ENCODE measurements around the gene CD9.

CD9 gene, protein sequence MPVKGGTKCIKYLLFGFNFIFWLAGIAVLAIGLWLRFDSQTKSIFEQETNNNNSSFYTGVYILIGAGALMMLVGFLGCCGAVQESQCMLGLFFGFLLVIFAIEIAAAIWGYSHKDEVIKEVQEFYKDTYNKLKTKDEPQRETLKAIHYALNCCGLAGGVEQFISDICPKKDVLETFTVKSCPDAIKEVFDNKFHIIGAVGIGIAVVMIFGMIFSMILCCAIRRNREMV

DNA sequence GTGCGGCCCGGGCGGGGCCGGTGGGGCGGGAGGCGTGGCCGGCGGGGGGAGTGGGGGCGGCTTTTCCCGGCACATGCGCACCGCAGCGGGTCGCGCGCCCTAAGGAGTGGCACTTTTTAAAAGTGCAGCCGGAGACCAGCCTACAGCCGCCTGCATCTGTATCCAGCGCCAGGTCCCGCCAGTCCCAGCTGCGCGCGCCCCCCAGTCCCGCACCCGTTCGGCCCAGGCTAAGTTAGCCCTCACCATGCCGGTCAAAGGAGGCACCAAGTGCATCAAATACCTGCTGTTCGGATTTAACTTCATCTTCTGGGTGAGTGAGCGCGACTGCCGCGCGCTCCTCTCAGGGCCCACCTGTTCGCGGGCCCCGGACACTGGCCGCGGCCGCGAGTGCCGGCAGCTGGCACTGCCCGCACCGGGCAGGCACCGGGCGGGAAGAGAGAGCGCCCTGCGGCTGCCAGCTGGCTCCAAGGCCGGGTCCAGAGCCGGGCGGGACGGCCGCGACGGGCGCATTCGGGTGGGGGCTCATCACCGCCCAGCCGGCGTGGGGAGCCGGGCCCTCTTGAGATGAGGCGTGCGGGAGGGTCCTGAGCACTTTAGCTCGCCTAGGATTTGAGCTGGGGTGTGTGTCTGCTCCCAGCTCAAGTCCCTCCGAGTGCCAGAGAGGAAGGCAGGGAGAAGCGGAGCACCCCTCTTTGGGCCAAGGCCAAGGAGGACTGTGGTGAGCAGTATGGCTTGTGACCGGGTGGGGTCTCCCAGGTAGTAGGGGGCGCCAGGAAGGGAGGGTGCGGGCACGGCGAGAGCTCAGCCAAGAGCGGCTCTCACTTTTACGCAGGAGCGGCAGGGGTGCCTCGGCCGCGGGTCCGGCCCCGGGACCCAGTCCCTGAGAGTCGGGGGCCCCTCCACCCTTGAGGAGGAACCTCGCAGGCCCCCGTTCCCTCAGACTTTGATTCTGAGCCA, at the start of gene CD9:
CD9 (plus strand) TSS at position 145 of the 957 bp plus-strand sequence; CDS start at position 245, 100 bp downstream.
- no peaks in the 10 kb centered on the region for H3K79me2 ChIP-seq (ENCODE audit: insufficient read depth, low read length)
- no peak within 1 kb of the TSS for H3K9ac ChIP-seq (ENCODE audit: low read depth, low read length)
- no peak within 1 kb of the TSS for H3K4me3 ChIP-seq (ENCODE audit: low read depth in 1 of 2, low read length in 2 of 2)

DNA sequence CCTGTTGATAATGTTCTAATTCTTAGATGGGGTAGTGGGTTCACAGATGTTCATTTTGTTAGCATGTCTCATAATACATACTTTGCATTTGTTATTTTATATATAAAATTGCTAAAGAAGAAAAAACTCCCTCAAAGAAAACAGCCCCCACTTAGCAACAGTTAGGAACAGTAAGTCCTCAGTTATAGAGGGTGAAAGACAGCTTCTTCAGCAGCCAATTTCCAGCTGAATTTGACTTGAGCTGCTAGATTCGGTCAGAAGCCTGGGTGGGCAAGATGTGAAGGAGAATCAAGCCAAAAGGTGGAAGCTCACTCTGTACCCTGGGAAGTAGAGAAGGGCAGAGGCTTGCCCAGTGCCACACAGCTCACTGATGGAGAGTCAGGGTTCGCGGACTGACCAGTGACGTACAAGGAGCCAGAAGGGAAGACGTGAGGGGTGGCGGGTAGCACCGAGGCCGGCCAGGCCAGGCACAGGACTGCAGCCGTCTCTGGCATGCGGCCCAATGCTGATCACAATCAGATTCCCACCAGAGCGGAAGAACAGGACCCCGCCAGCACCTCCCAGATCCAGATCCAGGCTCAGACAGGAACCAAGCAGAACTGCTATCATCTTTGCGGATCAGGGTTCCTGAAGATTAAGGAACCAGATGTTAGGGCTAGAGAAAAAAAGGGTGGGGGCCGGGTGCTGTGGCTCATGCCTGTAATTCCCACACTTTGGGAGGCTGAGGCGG, 45.3 kb upstream of the CD9 start:
- no peak for DNase-seq
- H2AFZ ChIP-seq (ENCODE audit: low read depth, low read length), result no peak overlapping the region
- no peak overlapping the region for H3K27ac ChIP-seq (ENCODE audit: low read length)
- no peak for ATAC-seq (ENCODE audit: insufficient read depth, low read depth)
- no peaks in the 10 kb centered on the region for H3K27me3 ChIP-seq (ENCODE audit: insufficient read depth, low read length, poor library complexity)
- H4K20me1 ChIP-seq (ENCODE audit: insufficient read depth, low read length), result no peaks in the 10 kb centered on the region
- H3K36me3 ChIP-seq (ENCODE audit: insufficient read depth, low read length), result no peaks in the 10 kb centered on the region
- TF ChIP-seq EZH2 (IDR thresholded peaks at IDR 0.05; ENCODE audit: borderline replicate concordance, low read depth, low read length, severe bottlenecking), result no peak
- TF ChIP-seq, protein P1, sequence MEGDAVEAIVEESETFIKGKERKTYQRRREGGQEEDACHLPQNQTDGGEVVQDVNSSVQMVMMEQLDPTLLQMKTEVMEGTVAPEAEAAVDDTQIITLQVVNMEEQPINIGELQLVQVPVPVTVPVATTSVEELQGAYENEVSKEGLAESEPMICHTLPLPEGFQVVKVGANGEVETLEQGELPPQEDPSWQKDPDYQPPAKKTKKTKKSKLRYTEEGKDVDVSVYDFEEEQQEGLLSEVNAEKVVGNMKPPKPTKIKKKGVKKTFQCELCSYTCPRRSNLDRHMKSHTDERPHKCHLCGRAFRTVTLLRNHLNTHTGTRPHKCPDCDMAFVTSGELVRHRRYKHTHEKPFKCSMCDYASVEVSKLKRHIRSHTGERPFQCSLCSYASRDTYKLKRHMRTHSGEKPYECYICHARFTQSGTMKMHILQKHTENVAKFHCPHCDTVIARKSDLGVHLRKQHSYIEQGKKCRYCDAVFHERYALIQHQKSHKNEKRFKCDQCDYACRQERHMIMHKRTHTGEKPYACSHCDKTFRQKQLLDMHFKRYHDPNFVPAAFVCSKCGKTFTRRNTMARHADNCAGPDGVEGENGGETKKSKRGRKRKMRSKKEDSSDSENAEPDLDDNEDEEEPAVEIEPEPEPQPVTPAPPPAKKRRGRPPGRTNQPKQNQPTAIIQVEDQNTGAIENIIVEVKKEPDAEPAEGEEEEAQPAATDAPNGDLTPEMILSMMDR (IDR thresholded peaks at IDR 0.05; ENCODE audit: borderline replicate concordance, extremely low read depth, low read length, poor library complexity, severe bottlenecking), result no peak
- H3K4me3 ChIP-seq (ENCODE audit: low read depth in 1 of 2, low read length in 2 of 2), result no peak overlapping the region
- H3K4me2 ChIP-seq (ENCODE audit: insufficient read depth, low read length), result no peak overlapping the region
- H3K4me1 ChIP-seq (ENCODE audit: insufficient read depth, low read length), result no peaks in the 10 kb centered on the region
- no peak overlapping the region for H3K9ac ChIP-seq (ENCODE audit: low read depth, low read length)
- no peaks in the 10 kb centered on the region for H3K9me3 ChIP-seq (ENCODE audit: insufficient read depth, low read length, severe bottlenecking)
- no peaks in the 10 kb centered on the region for H3K79me2 ChIP-seq (ENCODE audit: insufficient read depth, low read length)

More for the DNA sequence above, at the start of gene CD9:
- no peaks in the 10 kb centered on the region for H4K20me1 ChIP-seq (ENCODE audit: insufficient read depth, low read length)
- no peak within 1 kb of the TSS for H3K27ac ChIP-seq (ENCODE audit: low read length)
- ATAC-seq (ENCODE audit: insufficient read depth, low read depth) (no peak), DNase-seq (no peak)
- no peak within 1 kb of the TSS for H3K4me2 ChIP-seq (ENCODE audit: insufficient read depth, low read length)
- H3K9me3 ChIP-seq (ENCODE audit: insufficient read depth, low read length, severe bottlenecking), result no peaks in the 10 kb centered on the region
- TF ChIP-seq, protein P1 (IDR thresholded peaks at IDR 0.05; ENCODE audit: borderline replicate concordance, extremely low read depth, low read length, poor library complexity, severe bottlenecking), result no peak
- no peak for TF ChIP-seq EZH2 (IDR thresholded peaks at IDR 0.05; ENCODE audit: borderline replicate concordance, low read depth, low read length, severe bottlenecking)
- H2AFZ ChIP-seq (ENCODE audit: low read depth, low read length), result no peak within 1 kb of the TSS
- peaks cover 31% of the 10 kb centered on the region for H3K27me3 ChIP-seq (ENCODE audit: insufficient read depth, low read length, poor library complexity)
- no peaks in the 10 kb centered on the region for H3K4me1 ChIP-seq (ENCODE audit: insufficient read depth, low read length)
- H3K36me3 ChIP-seq (ENCODE audit: insufficient read depth, low read length), result no peaks in the 10 kb centered on the region

DNA sequence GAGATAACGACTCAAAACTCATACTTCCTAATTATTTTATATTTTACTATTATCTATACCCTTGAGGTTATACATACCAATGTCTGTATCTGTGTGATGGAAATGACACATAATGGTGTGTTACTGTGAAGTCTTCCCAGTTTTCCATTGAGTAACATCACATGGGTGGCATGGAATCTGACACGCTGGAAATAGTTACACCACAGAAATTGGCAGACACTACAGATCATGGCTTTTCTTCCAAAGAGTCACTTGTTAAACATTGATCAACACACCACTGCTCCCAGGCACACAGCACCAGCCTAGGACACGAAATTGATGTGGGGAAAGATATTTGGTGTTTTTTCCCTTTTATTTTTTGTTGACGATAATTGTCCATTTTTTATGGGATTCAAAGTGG, 42.7 kb upstream of the CD9 start:
- Histone ChIP-seq H3K9me3 (ENCODE audit: insufficient read depth, low read length, severe bottlenecking) (no peaks in the 10 kb centered on the region), H2AFZ (ENCODE audit: low read depth, low read length) (no peak overlapping the region), H3K4me2 (ENCODE audit: insufficient read depth, low read length) (no peak overlapping the region), H3K4me1 (ENCODE audit: insufficient read depth, low read length) (no peaks in the 10 kb centered on the region), H3K4me3 (ENCODE audit: low read depth in 1 of 2, low read length in 2 of 2) (no peak overlapping the region), H3K27ac (ENCODE audit: low read length) (no peak overlapping the region), H3K36me3 (ENCODE audit: insufficient read depth, low read length) (no peaks in the 10 kb centered on the region), H4K20me1 (ENCODE audit: insufficient read depth, low read length) (no peaks in the 10 kb centered on the region), H3K9ac (ENCODE audit: low read depth, low read length) (no peak overlapping the region), H3K27me3 (ENCODE audit: insufficient read depth, low read length, poor library complexity) (no peaks in the 10 kb centered on the region), H3K79me2 (ENCODE audit: insufficient read depth, low read length) (no peaks in the 10 kb centered on the region)
- no peak for DNase-seq
- TF ChIP-seq EZH2 (IDR thresholded peaks at IDR 0.05; ENCODE audit: borderline replicate concordance, low read depth, low read length, severe bottlenecking), result no peak
- TF ChIP-seq, protein P1 (IDR thresholded peaks at IDR 0.05; ENCODE audit: borderline replicate concordance, extremely low read depth, low read length, poor library complexity, severe bottlenecking), result no peak
- no peak for ATAC-seq (ENCODE audit: insufficient read depth, low read depth)

Data from DND-41 (cell line).